ENCODE data around the gene RNLS. TPM values are rescaled to one million over a fixed set of nuclear protein-coding genes. Genes with fewer than 3 reads are reported as not detected.

RNLS gene
- total RNA-seq, 1 donor from 2014 or later = 2.1 TPM

GRCh38 chr10:88413412-88413811 lies 169.7 kb downstream of the RNLS start:
- H3K36me3 Mint-ChIP-seq (ENCODE audit: low read depth) = no peaks in the 10 kb centered on the region
- peaks cover 4% of the 10 kb centered on the region for H3K9me3 Mint-ChIP-seq
- no peak overlapping the region for H3K4me3 Mint-ChIP-seq
- intact Hi-C loops (cut with micrococcal nuclease) = no loop called here
- no peaks in the 10 kb centered on the region for H3K4me1 Mint-ChIP-seq
- no peak overlapping the region for H3K27ac Mint-ChIP-seq
- H3K27me3 Mint-ChIP-seq = no peaks in the 10 kb centered on the region
- no peak for DNase-seq

DNA sequence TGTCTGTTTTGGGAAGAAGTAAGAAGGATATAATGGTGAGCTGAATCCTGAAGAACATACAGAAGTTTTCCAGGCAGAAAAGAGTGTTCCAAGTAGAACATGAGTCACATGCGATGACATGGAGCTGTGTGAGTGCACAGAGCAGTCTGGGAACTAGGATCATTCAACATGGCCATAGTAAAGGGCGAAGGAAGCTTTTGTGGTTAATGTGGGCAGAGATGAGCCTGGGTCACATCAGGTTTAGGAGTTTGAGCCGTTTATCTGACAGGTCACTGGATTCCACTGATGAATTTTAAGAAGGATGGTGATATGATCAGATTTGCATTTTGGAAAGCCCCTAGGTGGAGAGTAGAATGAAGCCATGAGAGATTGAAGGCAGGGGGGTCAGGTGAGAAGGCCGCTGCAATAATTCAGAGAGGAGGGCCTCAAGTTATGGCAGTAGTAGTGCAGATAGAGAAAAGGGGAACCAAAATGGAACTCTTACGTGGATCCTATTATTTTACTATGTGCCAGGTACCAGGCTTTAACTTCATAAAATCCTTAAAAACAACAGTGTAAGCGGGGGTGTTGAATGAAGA lies 171.3 kb downstream of the RNLS start:
- intact Hi-C loops (cut with micrococcal nuclease) = no loop called here
- no peak for DNase-seq
- Mint-ChIP-seq H3K4me3 (no peak overlapping the region), H3K36me3 (ENCODE audit: low read depth) (no peaks in the 10 kb centered on the region), H3K9me3 (peaks cover 6% of the 10 kb centered on the region), H3K27me3 (no peaks in the 10 kb centered on the region), H3K4me1 (no peaks in the 10 kb centered on the region), H3K27ac (no peak overlapping the region)

DNA sequence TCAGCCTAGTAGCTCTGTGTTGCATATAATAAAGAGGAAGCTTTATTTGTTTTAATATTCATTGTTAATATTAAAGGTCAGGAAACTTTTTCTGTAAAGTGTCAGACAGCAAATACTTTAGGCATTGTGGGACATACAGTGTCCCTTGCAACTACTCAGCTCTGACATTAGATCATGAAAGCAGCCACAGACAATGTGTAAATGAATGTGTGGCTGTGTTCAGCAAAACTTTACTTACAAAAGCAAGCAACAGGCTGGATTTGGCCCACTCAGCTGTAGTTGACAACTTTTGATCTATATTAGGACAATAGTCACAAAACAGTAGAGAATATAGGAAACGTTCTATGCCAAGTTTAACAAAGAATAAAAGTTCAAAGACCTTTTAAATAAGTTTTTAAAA lies 173.3 kb downstream of the RNLS start:
- DNase-seq = no peak
- Mint-ChIP-seq H3K27me3 (peaks cover 3% of the 10 kb centered on the region), H3K4me1 (no peaks in the 10 kb centered on the region), H3K36me3 (ENCODE audit: low read depth) (peaks cover 2% of the 10 kb centered on the region), H3K9me3 (peaks cover 11% of the 10 kb centered on the region), H3K27ac (no peak overlapping the region), H3K4me3 (no peak overlapping the region)
- intact Hi-C loops (cut with micrococcal nuclease) = loop anchor here (10.0 kb wide), 1 partner anchor 145 kb away; no protein-coding TSS in a partner anchor

DNA sequence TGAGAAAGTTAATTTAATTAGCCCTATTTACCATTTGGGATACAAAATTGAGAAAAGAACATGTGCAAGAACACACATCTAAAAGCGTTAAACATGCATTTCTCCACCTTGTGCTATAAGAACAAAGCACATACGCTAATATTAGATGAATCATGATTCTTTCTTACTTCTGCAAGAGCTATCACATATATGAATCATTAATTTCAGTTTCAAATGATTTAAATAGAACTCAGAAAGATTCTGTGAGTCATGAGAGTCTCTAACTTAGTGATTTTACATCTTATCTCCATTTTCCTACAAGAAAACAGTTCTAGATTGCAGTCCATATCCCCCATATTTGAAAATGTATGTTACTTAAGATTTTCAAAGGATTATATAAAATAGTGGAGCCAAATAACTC lies 173.9 kb downstream of the RNLS start:
- H3K9me3 Mint-ChIP-seq = peaks cover 11% of the 10 kb centered on the region
- no peaks in the 10 kb centered on the region for H3K4me1 Mint-ChIP-seq
- no peak overlapping the region for H3K27ac Mint-ChIP-seq
- DNase-seq = no peak
- intact Hi-C loops (cut with micrococcal nuclease) = loop anchor here (10.0 kb wide), 1 partner anchor 146 kb away; no protein-coding TSS in a partner anchor
- H3K4me3 Mint-ChIP-seq = no peak overlapping the region
- H3K27me3 Mint-ChIP-seq = peaks cover 3% of the 10 kb centered on the region
- peaks cover 2% of the 10 kb centered on the region for H3K36me3 Mint-ChIP-seq (ENCODE audit: low read depth)

- Mint-ChIP-seq H3K9me3 (peaks cover 7% of the 10 kb centered on the region), H3K27me3 (peaks cover 3% of the 10 kb centered on the region), H3K36me3 (ENCODE audit: low read depth) (peaks cover 2% of the 10 kb centered on the region), H3K4me1 (no peaks in the 10 kb centered on the region), H3K4me3 (no peak overlapping the region), H3K27ac (no peak overlapping the region)
- DNase-seq = no peak
- intact Hi-C loops (cut with micrococcal nuclease) = loop anchor here (10.0 kb wide), 1 partner anchor 147 kb away; no protein-coding TSS in a partner anchor
These were observed 175.0 kb downstream of the RNLS start for GRCh38 chr10:88408096-88408495.

- Mint-ChIP-seq H3K4me1 (peaks cover 4% of the 10 kb centered on the region), H3K9me3 (peaks cover 7% of the 10 kb centered on the region), H3K27me3 (peaks cover 3% of the 10 kb centered on the region), H3K4me3 (no peak overlapping the region), H3K36me3 (ENCODE audit: low read depth) (peaks cover 4% of the 10 kb centered on the region), H3K27ac (no peak overlapping the region)
- intact Hi-C loops (cut with micrococcal nuclease) = loop anchor here (10.0 kb wide), 1 partner anchor 151 kb away; no protein-coding TSS in a partner anchor
- no peak for DNase-seq
These were observed 179.0 kb downstream of the RNLS start for GRCh38 chr10:88404133-88404532.

DNA sequence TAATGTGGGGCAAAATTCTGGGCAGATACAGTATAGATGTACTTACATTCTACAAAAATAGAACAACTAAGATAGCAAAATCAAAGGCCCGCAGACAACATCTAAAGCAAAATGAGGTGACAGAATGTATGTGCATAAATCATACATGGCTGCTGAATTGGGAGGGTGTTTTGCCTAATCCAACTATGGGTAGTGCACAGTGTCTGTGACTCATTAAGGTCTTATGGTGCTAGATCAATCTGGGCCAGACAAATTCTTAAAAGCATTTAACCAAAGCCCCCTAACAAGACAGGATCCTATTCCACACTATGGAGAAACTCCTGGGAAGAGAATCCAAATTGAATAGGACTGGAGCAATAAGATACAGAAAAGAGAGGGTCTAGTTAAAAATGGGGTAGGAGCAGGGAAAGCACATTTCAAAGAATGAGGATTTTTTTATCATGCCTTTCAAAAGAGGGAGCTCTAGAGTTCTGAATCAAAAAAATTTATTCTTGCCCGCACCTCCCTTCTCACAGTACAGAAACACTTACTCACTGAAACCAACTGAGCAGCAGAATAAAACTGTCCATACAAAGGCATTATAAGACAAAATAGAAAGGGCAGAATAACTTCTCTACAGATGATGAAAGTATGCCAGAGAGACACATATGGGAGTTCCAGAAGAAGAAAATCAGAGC lies 181.3 kb downstream of the RNLS start:
- Mint-ChIP-seq H3K27me3 (peaks cover 2% of the 10 kb centered on the region), H3K4me1 (peaks cover 4% of the 10 kb centered on the region)
- intact Hi-C loops (cut with micrococcal nuclease) = loop anchor here (10.0 kb wide), 1 partner anchor 153 kb away; no protein-coding TSS in a partner anchor

GRCh38 chr10:88399240-88399639 lies 183.9 kb downstream of the RNLS start:
- no peaks in the 10 kb centered on the region for H3K27me3 Mint-ChIP-seq
- intact Hi-C loops (cut with micrococcal nuclease) = no loop called here

More for the DNA sequence above, 181.3 kb downstream of the RNLS start:
- H3K27ac Mint-ChIP-seq = no peak overlapping the region
- DNase-seq = no peak
- no peak overlapping the region for H3K4me3 Mint-ChIP-seq
- peaks cover 17% of the 10 kb centered on the region for H3K9me3 Mint-ChIP-seq
- H3K36me3 Mint-ChIP-seq (ENCODE audit: low read depth) = peaks cover 4% of the 10 kb centered on the region

GRCh38 chr10:88395677-88396076 lies 187.4 kb downstream of the RNLS start:
- H3K9me3 Mint-ChIP-seq = peaks cover 26% of the 10 kb centered on the region
- H3K4me1 Mint-ChIP-seq = peaks cover 15% of the 10 kb centered on the region
- no peak for DNase-seq
- no peak overlapping the region for H3K27ac Mint-ChIP-seq
- peaks cover 15% of the 10 kb centered on the region for H3K36me3 Mint-ChIP-seq (ENCODE audit: low read depth)
- H3K4me3 Mint-ChIP-seq = no peak overlapping the region
- intact Hi-C loops (cut with micrococcal nuclease) = no loop called here
- no peaks in the 10 kb centered on the region for H3K27me3 Mint-ChIP-seq

More at GRCh38 chr10:88399240-88399639, 183.9 kb downstream of the RNLS start:
- Mint-ChIP-seq H3K9me3 (peaks cover 20% of the 10 kb centered on the region), H3K36me3 (ENCODE audit: low read depth) (peaks cover 9% of the 10 kb centered on the region), H3K4me3 (no peak overlapping the region), H3K27ac (no peak overlapping the region), H3K4me1 (peaks cover 4% of the 10 kb centered on the region)
- no peak for DNase-seq

DNA sequence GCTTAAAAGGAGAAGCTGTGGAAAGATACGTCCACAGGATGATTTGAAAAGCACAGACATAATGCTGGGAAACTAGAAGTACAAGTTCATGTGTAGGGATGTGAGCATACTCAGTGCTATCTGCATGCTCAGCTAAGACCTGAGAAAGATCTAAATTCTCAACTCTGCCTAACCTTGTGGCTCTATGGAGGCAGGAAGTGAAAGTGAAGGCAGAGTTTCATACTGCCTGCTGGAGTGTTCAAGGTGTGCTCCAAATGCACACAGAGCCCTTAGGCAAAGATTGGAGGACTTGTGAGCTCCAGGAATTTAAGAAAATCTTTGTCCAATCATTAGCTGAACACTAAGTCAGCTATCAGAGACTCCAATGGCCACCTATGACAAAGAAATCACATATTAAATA lies 190.9 kb downstream of the RNLS start:
- Mint-ChIP-seq H3K27me3 (no peaks in the 10 kb centered on the region), H3K9me3 (peaks cover 18% of the 10 kb centered on the region), H3K4me3 (peak overlapping the region; percentile 39), H3K4me1 (peaks cover 20% of the 10 kb centered on the region), H3K27ac (peak overlapping the region; percentile 30), H3K36me3 (ENCODE audit: low read depth) (peaks cover 13% of the 10 kb centered on the region)
- intact Hi-C loops (cut with micrococcal nuclease) = no loop called here
- DNase-seq = peak; percentile 83

GRCh38 chr10:88390041-88390440 lies 193.1 kb downstream of the RNLS start:
- H3K4me3 Mint-ChIP-seq = no peak overlapping the region
- no peak for DNase-seq
- peaks cover 7% of the 10 kb centered on the region for H3K9me3 Mint-ChIP-seq
- H3K4me1 Mint-ChIP-seq = peaks cover 27% of the 10 kb centered on the region
- H3K27ac Mint-ChIP-seq = no peak overlapping the region
- intact Hi-C loops (cut with micrococcal nuclease) = no loop called here
- H3K36me3 Mint-ChIP-seq (ENCODE audit: low read depth) = peaks cover 8% of the 10 kb centered on the region
- no peaks in the 10 kb centered on the region for H3K27me3 Mint-ChIP-seq

- Mint-ChIP-seq H3K27me3 (no peaks in the 10 kb centered on the region), H3K4me1 (peaks cover 31% of the 10 kb centered on the region), H3K36me3 (ENCODE audit: low read depth) (peaks cover 8% of the 10 kb centered on the region), H3K9me3 (peaks cover 7% of the 10 kb centered on the region), H3K4me3 (no peak overlapping the region), H3K27ac (no peak overlapping the region)
- intact Hi-C loops (cut with micrococcal nuclease) = loop anchor here (1.0 to 2.0 kb wide), 3 partner anchors 119 to 529 kb away; no protein-coding TSS in a partner anchor
- peak; percentile 82 for DNase-seq
These were observed 193.7 kb downstream of the RNLS start for GRCh38 chr10:88389456-88389855.

- peaks cover 3% of the 10 kb centered on the region for H3K9me3 Mint-ChIP-seq
- no peak for DNase-seq
- intact Hi-C loops (cut with micrococcal nuclease) = loop anchor here (2.0 kb wide), 2 partner anchors 118 to 270 kb away; no protein-coding TSS in a partner anchor
- H3K27ac Mint-ChIP-seq = no peak overlapping the region
- H3K4me1 Mint-ChIP-seq = peaks cover 36% of the 10 kb centered on the region
- peaks cover 5% of the 10 kb centered on the region for H3K36me3 Mint-ChIP-seq (ENCODE audit: low read depth)
- no peaks in the 10 kb centered on the region for H3K27me3 Mint-ChIP-seq
- H3K4me3 Mint-ChIP-seq = no peak overlapping the region
These were observed 194.8 kb downstream of the RNLS start for GRCh38 chr10:88388324-88388723.
